ENCODE data around the gene ZBTB1.
"Not testable (repeated sequence)": the region's sequence is repeated elsewhere in the genome, so short reads cannot be mapped to it uniquely, and the experiment has no call there.

DNA sequence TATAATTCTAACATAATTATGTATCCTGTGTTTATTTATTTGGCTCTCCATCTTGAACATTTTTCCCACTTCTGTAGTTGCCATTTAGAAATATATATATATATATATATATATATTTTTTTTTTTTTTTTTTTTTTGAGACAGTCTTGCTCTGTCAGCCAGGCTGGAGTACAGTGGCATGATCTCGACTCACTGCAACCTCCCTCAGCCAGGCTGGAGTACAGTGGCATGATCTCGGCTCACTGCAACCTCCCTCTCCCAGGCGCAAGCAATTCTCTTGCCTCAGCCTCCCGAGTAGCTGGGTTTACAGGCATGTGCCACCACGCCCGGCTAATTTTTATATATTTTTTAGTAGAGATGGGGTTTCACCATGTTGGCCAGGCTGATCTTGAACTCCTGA lies 13.1 kb downstream of the ZBTB1 start:
- not testable (repeated sequence) for TF ChIP-seq CTCF, POLR2A (IDR thresholded peaks at IDR 0.05)

Measured in Peyer's patch (tissue), 4 donors.